HepG2 (cell line): ENCODE results near the gene PRELID1. TPM values are rescaled to one million over a fixed set of nuclear protein-coding genes. Genes with fewer than 3 reads are reported as not detected.

Experiments used
- DNMT3B ChIP-seq: conservative IDR thresholded peaks from 2 replicates; pipeline ENCODE4 v1.6.1; 2016; ENCODE audit warnings: missing biosample characterization, control low read depth
- GTF3A ChIP-seq: sonication (generic); formaldehyde crosslinking; conservative IDR thresholded peaks from 2 replicates; pipeline ENCODE4 v1.4.0; 2020; ENCODE audit warnings: mild to moderate bottlenecking, missing genetic modification reagents
- HMG20A ChIP-seq: IDR thresholded peaks from 2 replicates; pipeline ENCODE4 v1.6.1; 2016; ENCODE audit warnings: borderline replicate concordance
- HNRNPK ChIP-seq: fragments of 200-400 bp; formaldehyde crosslinking; IDR thresholded peaks from 2 replicates; pipeline ENCODE4 v1.6.1; 2018; ENCODE audit warnings: low read length, low read depth, moderate library complexity, mild to moderate bottlenecking; ENCODE audit not compliant: poor library complexity, severe bottlenecking
- HOXA3 ChIP-seq: sonication (generic); formaldehyde crosslinking; IDR thresholded peaks from 2 replicates; pipeline ENCODE4 v1.5.0; 2020; ENCODE audit warnings: missing genetic modification reagents
- JUNB ChIP-seq: sonication (generic); formaldehyde crosslinking; IDR thresholded peaks from 2 replicates; pipeline ENCODE4 v1.8.0; 2022; ENCODE audit warnings: missing genetic modification reagents, mild to moderate bottlenecking, borderline replicate concordance
- NCOA2 ChIP-seq: sonication (generic); formaldehyde crosslinking; IDR thresholded peaks from 2 replicates; pipeline ENCODE4 v1.8.0; 2022; ENCODE audit warnings: inconsistent platforms
- ONECUT2 ChIP-seq: sonication (generic); formaldehyde crosslinking; IDR thresholded peaks from 2 replicates; pipeline ENCODE4 v1.4.0; 2020; ENCODE audit warnings: missing genetic modification reagents
- TP53 ChIP-seq: sonication (generic); formaldehyde crosslinking; conservative IDR thresholded peaks from 2 replicates; pipeline ENCODE4 v1.4.0; 2020; ENCODE audit warnings: missing genetic modification reagents
- ZFY ChIP-seq: sonication (generic); formaldehyde crosslinking; IDR thresholded peaks from 2 replicates; pipeline ENCODE4 v1.4.0; 2020; ENCODE audit warnings: missing genetic modification reagents
- ZMAT3 ChIP-seq: sonication (generic); formaldehyde crosslinking; conservative IDR thresholded peaks from 2 replicates; pipeline ENCODE4 v1.7.0; 2021; ENCODE audit warnings: missing genetic modification reagents
- ZNF143 ChIP-seq: sonication (generic); formaldehyde crosslinking; IDR thresholded peaks from 2 replicates; pipeline ENCODE4 v1.4.0; 2020; ENCODE audit warnings: missing genetic modification reagents
- ZNF225 ChIP-seq: sonication (generic); formaldehyde crosslinking; IDR thresholded peaks from 2 replicates; pipeline ENCODE4 v1.4.0; 2020; ENCODE audit warnings: mild to moderate bottlenecking, missing genetic modification reagents
- ZNF333 ChIP-seq: sonication (generic); formaldehyde crosslinking; IDR thresholded peaks from 2 replicates; pipeline ENCODE4 v1.4.0; 2020; ENCODE audit warnings: mild to moderate bottlenecking, missing genetic modification reagents, borderline replicate concordance
- ZNF558 ChIP-seq: sonication (generic); formaldehyde crosslinking; IDR thresholded peaks from 2 replicates; pipeline ENCODE4 v1.9.0; 2022; ENCODE audit warnings: mild to moderate bottlenecking, missing genetic modification reagents, borderline replicate concordance
- ZNF850 ChIP-seq: sonication (generic); formaldehyde crosslinking; conservative IDR thresholded peaks from 2 replicates; pipeline ENCODE4 v1.9.0; 2021; ENCODE audit warnings: mild to moderate bottlenecking, missing genetic modification reagents
- polyA plus RNA-seq, 8 experiments: library from polyadenylated mRNA; depleted of rRNA in 3 of 8; stranded (reverse) in 7 of 8; unstranded in 1 of 8; fragments of >200 nt; fragmentation: Illumina TruSeq in 4 of 8; extraction: Trizol in 4 of 8; gene quantifications; 2 replicates each; pipeline versions ENCODE4 v1.2.1 to v1.2.3, GENCODE V29; 2011 to 2016; ENCODE audit warnings: low read depth in 4 of 8, missing spikeins in 1 of 8, mixed read lengths in 1 of 8; ENCODE audit not compliant: insufficient read depth in 1 of 8
- total RNA-seq, 5 experiments: library from RNA; depleted of rRNA; stranded (reverse); fragments of >200 nt; fragmentation: Illumina TruSeq; extraction: Trizol; gene quantifications; 2 replicates each; pipeline ENCODE4 v1.2.3, GENCODE V29; 2016; ENCODE audit warnings: low read depth in 1 of 5
- TF ChIP-seq, protein P1 (sequence below): sonication (generic); formaldehyde crosslinking; IDR thresholded peaks from 2 replicates; pipeline ENCODE4 v1.4.0; 2020; ENCODE audit warnings: missing genetic modification reagents
- TF ChIP-seq, protein P2 (sequence below): sonication (generic); formaldehyde crosslinking; IDR thresholded peaks from 2 replicates; pipeline ENCODE4 v1.5.0; 2020; ENCODE audit warnings: missing genetic modification reagents
- TF ChIP-seq, protein P3 (sequence below): sonication (generic); formaldehyde crosslinking; IDR thresholded peaks from 2 replicates; pipeline ENCODE4 v1.4.0; 2020; ENCODE audit warnings: missing genetic modification reagents, mild to moderate bottlenecking, borderline replicate concordance
- TF ChIP-seq, protein P4 (sequence below), 2 experiments: sonication (generic) in 1 of 2; formaldehyde crosslinking in 1 of 2; IDR thresholded peaks; 2 replicates each; pipeline versions ENCODE4 v1.4.0 to v1.6.1; 2018 to 2020; ENCODE audit warnings: missing genetic modification reagents in 2 of 2, borderline replicate concordance in 1 of 2, low read depth in 1 of 2, mild to moderate bottlenecking in 1 of 2, missing biosample characterization in 1 of 2
- TF ChIP-seq, protein P5 (sequence below): sonication (generic); formaldehyde crosslinking; IDR thresholded peaks from 2 replicates; pipeline ENCODE4 v1.5.1; 2020; ENCODE audit warnings: missing genetic modification reagents, mild to moderate bottlenecking, borderline replicate concordance

The PRELID1 gene
- total and polyA plus RNA-seq, 2 of the 13 experiments (the other 11 are each of a cell fraction or from before 2014, with no cell fraction given): 250 to 271 TPM

DNA sequence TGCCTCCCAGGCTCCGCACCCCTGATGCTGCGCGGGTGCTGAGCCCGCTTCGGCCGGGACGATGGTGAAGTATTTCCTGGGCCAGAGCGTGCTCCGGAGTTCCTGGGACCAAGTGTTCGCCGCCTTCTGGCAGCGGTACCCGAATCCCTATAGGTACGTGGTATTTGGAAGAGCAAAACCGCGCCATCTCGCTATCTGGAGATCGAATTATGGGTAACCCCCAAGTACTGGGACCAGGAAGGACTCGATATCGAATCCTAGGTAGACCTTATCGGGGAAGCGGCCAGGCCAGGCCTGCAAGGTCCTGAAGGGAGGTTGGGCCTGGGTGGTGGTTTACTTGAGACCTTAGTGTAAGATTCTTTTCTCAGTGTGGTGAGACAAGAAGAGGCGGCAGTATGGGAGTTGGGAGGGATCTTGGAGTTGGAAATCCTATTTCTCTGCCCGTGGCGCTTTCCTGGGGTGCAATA, 359 bp downstream of the PRELID1 start (continued):
- TF ChIP-seq ZFY (CRISPR knock-in tag) (peak; percentile 37; the same call in 1 of the 2 replicates), NCOA2 (no peak), ZNF850 (CRISPR knock-in tag) (peak; percentile 71; the same call in 1 of the 2 replicates), ONECUT2 (CRISPR knock-in tag) (no peak), HOXA3 (CRISPR knock-in tag) (no peak), ZNF225 (CRISPR knock-in tag) (no peak), JUNB (no peak), DNMT3B (CRISPR knock-in tag) (no peak), GTF3A (CRISPR knock-in tag) (no peak), HMG20A (CRISPR knock-in tag) (no peak), ZNF333 (CRISPR knock-in tag) (no peak), ZMAT3 (CRISPR knock-in tag) (no peak), TP53 (CRISPR knock-in tag) (no peak), ZNF143 (no peak), ZNF558 (CRISPR knock-in tag) (no peak), HNRNPK (no peak)
- TF ChIP-seq, protein P1, sequence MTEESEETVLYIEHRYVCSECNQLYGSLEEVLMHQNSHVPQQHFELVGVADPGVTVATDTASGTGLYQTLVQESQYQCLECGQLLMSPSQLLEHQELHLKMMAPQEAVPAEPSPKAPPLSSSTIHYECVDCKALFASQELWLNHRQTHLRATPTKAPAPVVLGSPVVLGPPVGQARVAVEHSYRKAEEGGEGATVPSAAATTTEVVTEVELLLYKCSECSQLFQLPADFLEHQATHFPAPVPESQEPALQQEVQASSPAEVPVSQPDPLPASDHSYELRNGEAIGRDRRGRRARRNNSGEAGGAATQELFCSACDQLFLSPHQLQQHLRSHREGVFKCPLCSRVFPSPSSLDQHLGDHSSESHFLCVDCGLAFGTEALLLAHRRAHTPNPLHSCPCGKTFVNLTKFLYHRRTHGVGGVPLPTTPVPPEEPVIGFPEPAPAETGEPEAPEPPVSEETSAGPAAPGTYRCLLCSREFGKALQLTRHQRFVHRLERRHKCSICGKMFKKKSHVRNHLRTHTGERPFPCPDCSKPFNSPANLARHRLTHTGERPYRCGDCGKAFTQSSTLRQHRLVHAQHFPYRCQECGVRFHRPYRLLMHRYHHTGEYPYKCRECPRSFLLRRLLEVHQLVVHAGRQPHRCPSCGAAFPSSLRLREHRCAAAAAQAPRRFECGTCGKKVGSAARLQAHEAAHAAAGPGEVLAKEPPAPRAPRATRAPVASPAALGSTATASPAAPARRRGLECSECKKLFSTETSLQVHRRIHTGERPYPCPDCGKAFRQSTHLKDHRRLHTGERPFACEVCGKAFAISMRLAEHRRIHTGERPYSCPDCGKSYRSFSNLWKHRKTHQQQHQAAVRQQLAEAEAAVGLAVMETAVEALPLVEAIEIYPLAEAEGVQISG (CRISPR knock-in tag): no peak; the same call in 1 of the 2 replicates
- TF ChIP-seq, protein P2, sequence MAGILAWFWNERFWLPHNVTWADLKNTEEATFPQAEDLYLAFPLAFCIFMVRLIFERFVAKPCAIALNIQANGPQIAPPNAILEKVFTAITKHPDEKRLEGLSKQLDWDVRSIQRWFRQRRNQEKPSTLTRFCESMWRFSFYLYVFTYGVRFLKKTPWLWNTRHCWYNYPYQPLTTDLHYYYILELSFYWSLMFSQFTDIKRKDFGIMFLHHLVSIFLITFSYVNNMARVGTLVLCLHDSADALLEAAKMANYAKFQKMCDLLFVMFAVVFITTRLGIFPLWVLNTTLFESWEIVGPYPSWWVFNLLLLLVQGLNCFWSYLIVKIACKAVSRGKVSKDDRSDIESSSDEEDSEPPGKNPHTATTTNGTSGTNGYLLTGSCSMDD (CRISPR knock-in tag): no peak
- TF ChIP-seq, protein P3, sequence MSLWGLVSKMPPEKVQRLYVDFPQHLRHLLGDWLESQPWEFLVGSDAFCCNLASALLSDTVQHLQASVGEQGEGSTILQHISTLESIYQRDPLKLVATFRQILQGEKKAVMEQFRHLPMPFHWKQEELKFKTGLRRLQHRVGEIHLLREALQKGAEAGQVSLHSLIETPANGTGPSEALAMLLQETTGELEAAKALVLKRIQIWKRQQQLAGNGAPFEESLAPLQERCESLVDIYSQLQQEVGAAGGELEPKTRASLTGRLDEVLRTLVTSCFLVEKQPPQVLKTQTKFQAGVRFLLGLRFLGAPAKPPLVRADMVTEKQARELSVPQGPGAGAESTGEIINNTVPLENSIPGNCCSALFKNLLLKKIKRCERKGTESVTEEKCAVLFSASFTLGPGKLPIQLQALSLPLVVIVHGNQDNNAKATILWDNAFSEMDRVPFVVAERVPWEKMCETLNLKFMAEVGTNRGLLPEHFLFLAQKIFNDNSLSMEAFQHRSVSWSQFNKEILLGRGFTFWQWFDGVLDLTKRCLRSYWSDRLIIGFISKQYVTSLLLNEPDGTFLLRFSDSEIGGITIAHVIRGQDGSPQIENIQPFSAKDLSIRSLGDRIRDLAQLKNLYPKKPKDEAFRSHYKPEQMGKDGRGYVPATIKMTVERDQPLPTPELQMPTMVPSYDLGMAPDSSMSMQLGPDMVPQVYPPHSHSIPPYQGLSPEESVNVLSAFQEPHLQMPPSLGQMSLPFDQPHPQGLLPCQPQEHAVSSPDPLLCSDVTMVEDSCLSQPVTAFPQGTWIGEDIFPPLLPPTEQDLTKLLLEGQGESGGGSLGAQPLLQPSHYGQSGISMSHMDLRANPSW: no peak
- TF ChIP-seq, protein P4, sequence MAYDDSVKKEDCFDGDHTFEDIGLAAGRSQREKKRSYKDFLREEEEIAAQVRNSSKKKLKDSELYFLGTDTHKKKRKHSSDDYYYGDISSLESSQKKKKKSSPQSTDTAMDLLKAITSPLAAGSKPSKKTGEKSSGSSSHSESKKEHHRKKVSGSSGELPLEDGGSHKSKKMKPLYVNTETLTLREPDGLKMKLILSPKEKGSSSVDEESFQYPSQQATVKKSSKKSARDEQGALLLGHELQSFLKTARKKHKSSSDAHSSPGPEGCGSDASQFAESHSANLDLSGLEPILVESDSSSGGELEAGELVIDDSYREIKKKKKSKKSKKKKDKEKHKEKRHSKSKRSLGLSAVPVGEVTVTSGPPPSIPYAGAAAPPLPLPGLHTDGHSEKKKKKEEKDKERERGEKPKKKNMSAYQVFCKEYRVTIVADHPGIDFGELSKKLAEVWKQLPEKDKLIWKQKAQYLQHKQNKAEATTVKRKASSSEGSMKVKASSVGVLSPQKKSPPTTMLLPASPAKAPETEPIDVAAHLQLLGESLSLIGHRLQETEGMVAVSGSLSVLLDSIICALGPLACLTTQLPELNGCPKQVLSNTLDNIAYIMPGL (CRISPR knock-in tag; IDR thresholded peaks at IDR 0.05; ENCODE audit: borderline replicate concordance in 1 of 2, low read depth in 1 of 2): no peak
- TF ChIP-seq, protein P5, sequence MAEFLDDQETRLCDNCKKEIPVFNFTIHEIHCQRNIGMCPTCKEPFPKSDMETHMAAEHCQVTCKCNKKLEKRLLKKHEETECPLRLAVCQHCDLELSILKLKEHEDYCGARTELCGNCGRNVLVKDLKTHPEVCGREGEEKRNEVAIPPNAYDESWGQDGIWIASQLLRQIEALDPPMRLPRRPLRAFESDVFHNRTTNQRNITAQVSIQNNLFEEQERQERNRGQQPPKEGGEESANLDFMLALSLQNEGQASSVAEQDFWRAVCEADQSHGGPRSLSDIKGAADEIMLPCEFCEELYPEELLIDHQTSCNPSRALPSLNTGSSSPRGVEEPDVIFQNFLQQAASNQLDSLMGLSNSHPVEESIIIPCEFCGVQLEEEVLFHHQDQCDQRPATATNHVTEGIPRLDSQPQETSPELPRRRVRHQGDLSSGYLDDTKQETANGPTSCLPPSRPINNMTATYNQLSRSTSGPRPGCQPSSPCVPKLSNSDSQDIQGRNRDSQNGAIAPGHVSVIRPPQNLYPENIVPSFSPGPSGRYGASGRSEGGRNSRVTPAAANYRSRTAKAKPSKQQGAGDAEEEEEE (CRISPR knock-in tag): no peak
